Suprapubic skin (tissue), 4 donors: ENCODE data around the gene SCCPDH.

ENCODE experiments used
- CTCF ChIP-seq, 2 donors: fragments of 200-600 bp in 1 of 2; fragments of 450-650 bp in 1 of 2; sonication (generic) in 1 of 2; IDR thresholded peaks; one replicate each; pipeline ENCODE4 v1.5.1; 2016 to 2019; ENCODE audit warnings: antibody characterized with exemption in 2 of 2, mild to moderate bottlenecking in 1 of 2, moderate library complexity in 1 of 2
- POLR2A ChIP-seq, 2 donors: fragments of 450-650 bp; IDR thresholded peaks; one replicate each; pipeline ENCODE4 v1.6.1; 2017; ENCODE audit warnings: antibody characterized with exemption in 2 of 2, mild to moderate bottlenecking in 2 of 2, moderate library complexity in 2 of 2
- POLR2AphosphoS5 ChIP-seq, 3 donors: sonication (generic); formaldehyde crosslinking; IDR thresholded peaks; one replicate each; pipeline ENCODE4 v1.6.1; 2017; ENCODE audit warnings: antibody characterized with exemption in 3 of 3

GRCh38 chr1:246724731-246725095 lies 504 bp downstream of the SCCPDH start:
- TF ChIP-seq CTCF (IDR thresholded peaks at IDR 0.05) (no peak), POLR2AphosphoS5 (IDR thresholded peaks at IDR 0.05) (no peak), POLR2A (IDR thresholded peaks at IDR 0.05) (no peak)
